Measurements from ENCODE around the gene PSMD11.

DNA sequence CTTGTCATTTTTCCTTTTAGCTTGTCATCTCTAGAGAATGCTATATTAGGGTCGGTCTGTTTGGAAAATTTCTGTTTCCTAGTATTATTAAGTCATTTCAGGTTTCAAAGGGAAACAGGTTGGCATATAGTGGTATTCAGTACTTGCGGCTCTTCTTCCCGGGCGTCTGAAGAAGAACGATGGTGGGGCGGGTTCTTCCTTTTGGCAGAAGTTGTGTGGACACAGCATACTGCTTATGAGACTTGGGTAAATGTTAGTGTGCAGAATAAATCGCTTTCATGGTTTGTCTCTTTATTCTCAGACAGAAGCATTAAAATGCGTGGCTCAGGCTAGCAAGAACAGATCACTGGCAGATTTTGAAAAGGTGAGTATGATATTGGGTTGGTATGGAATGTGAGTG is 32.9 kb downstream of the PSMD11 start:
- TF ChIP-seq, protein P1, sequence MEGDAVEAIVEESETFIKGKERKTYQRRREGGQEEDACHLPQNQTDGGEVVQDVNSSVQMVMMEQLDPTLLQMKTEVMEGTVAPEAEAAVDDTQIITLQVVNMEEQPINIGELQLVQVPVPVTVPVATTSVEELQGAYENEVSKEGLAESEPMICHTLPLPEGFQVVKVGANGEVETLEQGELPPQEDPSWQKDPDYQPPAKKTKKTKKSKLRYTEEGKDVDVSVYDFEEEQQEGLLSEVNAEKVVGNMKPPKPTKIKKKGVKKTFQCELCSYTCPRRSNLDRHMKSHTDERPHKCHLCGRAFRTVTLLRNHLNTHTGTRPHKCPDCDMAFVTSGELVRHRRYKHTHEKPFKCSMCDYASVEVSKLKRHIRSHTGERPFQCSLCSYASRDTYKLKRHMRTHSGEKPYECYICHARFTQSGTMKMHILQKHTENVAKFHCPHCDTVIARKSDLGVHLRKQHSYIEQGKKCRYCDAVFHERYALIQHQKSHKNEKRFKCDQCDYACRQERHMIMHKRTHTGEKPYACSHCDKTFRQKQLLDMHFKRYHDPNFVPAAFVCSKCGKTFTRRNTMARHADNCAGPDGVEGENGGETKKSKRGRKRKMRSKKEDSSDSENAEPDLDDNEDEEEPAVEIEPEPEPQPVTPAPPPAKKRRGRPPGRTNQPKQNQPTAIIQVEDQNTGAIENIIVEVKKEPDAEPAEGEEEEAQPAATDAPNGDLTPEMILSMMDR (conservative IDR thresholded peaks at IDR 0.05 in 1 of 2, IDR thresholded peaks at IDR 0.05 in 1 of 2; ENCODE audit: extremely low read depth in 1 of 2, insufficient read depth in 1 of 2, low read depth in 1 of 2, low read length in 2 of 2) = no peak
- no peak for TF ChIP-seq EZH2 (IDR thresholded peaks at IDR 0.05; ENCODE audit: borderline replicate concordance, low read length)
